ENCODE data around the gene FNBP1L.
A peak's percentile ranks its signal among the peaks of the same experiment; 100 is the strongest.

Gene FNBP1L

GRCh38 chr1:93537924-93538323, 90.0 kb downstream of the FNBP1L start:
- DNase-seq: no peak

GRCh38 chr1:93541045-93541444, 93.1 kb downstream of the FNBP1L start:
- no peak for DNase-seq

- no peak for DNase-seq
Measured at GRCh38 chr1:93542398-93542797, 94.5 kb downstream of the FNBP1L start.

GRCh38 chr1:93546162-93546863, 98.4 kb downstream of the FNBP1L start:
- no peak for DNase-seq

- no peak for DNase-seq
Measured at GRCh38 chr1:93549131-93549530, 101.2 kb downstream of the FNBP1L start.

- DNase-seq: no peak
Measured at GRCh38 chr1:93549811-93550210, 101.9 kb downstream of the FNBP1L start.

- DNase-seq: peak; percentile 64 to 81
Measured at GRCh38 chr1:93552741-93553455, 105.0 kb downstream of the FNBP1L start.

GRCh38 chr1:93553886-93554490, 106.1 kb downstream of the FNBP1L start:
- DNase-seq: peak in 1 of 2 experiments; percentile 2

GRCh38 chr1:93554883-93555872, 107.3 kb downstream of the FNBP1L start:
- DNase-seq: no peak

- DNase-seq: peak; percentile 17 to 68
Measured at GRCh38 chr1:93556291-93556690, 108.4 kb downstream of the FNBP1L start.

- no peak for DNase-seq
Measured at GRCh38 chr1:93559045-93559444, 111.1 kb downstream of the FNBP1L start.

- DNase-seq: no peak
Measured at GRCh38 chr1:93559695-93560094, 111.8 kb downstream of the FNBP1L start.

- DNase-seq: peak in 1 of 2 experiments; percentile 40
Measured at GRCh38 chr1:93565496-93566206, 117.7 kb downstream of the FNBP1L start.

GRCh38 chr1:93566227-93566626, 118.3 kb downstream of the FNBP1L start:
- no peak for DNase-seq

- DNase-seq: no peak
Measured at GRCh38 chr1:93567255-93567918, 119.5 kb downstream of the FNBP1L start.

- no peak for DNase-seq
Measured at GRCh38 chr1:93569489-93569888, 121.6 kb downstream of the FNBP1L start.

GRCh38 chr1:93571623-93572310, 123.8 kb downstream of the FNBP1L start:
- no peak for DNase-seq

GRCh38 chr1:93573940-93574469, 126.1 kb downstream of the FNBP1L start:
- no peak for DNase-seq

GRCh38 chr1:93574511-93574910, 126.6 kb downstream of the FNBP1L start:
- no peak for DNase-seq

- DNase-seq: no peak
Measured at GRCh38 chr1:93574991-93575390, 127.1 kb downstream of the FNBP1L start.
